ENCODE results near the gene LRRIQ3. TPM values are rescaled to one million over a fixed set of nuclear protein-coding genes. Genes with fewer than 3 reads are reported as not detected.

The LRRIQ3 gene
- total RNA-seq, 1 experiment from 2014 or later: 0.26 TPM

GRCh38 chr1:74003806-74004205, 194.2 kb downstream of the LRRIQ3 start:
- no peaks in the 10 kb centered on the region for H3K27me3 Mint-ChIP-seq (ENCODE audit: low read depth)
- Histone ChIP-seq H3K27ac (ENCODE audit: insufficient read length, low read depth, low read length) (no peak overlapping the region), H2BK20ac (ENCODE audit: low read depth, low read length, poor library complexity, severe bottlenecking) (no peak overlapping the region), H3K4me2 (ENCODE audit: insufficient read depth, insufficient read length, low read length) (no peak overlapping the region), H3K4me1 (ENCODE audit: insufficient read depth, low read length) (no peaks in the 10 kb centered on the region), H3K18ac (ENCODE audit: insufficient read length, low read depth, low read length) (no peak overlapping the region), H3K4ac (ENCODE audit: low read depth, low read length) (no peak overlapping the region), H2BK12ac (ENCODE audit: insufficient read length, low read depth, low read length) (no peak overlapping the region), H3K9me3 (ENCODE audit: control insufficient read depth, low read depth, low read length) (no peaks in the 10 kb centered on the region), H3K9ac (ENCODE audit: extremely low read depth, insufficient read length, low read length) (no peak overlapping the region), H3K56ac (ENCODE audit: insufficient read length, low read depth, low read length) (no peak overlapping the region), H4K20me1 (ENCODE audit: control insufficient read depth, insufficient read depth, insufficient read length) (no peaks in the 10 kb centered on the region), H3K79me2 (ENCODE audit: insufficient read depth, low read length) (no peaks in the 10 kb centered on the region), H3K79me1 (ENCODE audit: insufficient read depth, low read depth, low read length, poor library complexity, severe bottlenecking) (no peaks in the 10 kb centered on the region), H4K5ac (ENCODE audit: insufficient read length, low read depth, low read length) (no peak overlapping the region), H2AK5ac (ENCODE audit: insufficient read length, low read length) (no peak overlapping the region), H3K27me3 (ENCODE audit: insufficient read depth, low read length) (no peaks in the 10 kb centered on the region), H2BK5ac (ENCODE audit: insufficient read length, low read length) (no peak overlapping the region), H3K14ac (ENCODE audit: insufficient read depth, low read length) (no peak overlapping the region), H4K91ac (ENCODE audit: insufficient read length, low read depth, low read length) (no peak overlapping the region), H2AFZ (ENCODE audit: low read length) (no peak overlapping the region), H2BK15ac (ENCODE audit: low read depth, low read length) (no peak overlapping the region), H4K8ac (replicated peaks; ENCODE audit: insufficient read length, low read depth, low read length) (no peak overlapping the region), H3T11ph (ENCODE audit: low read length) (no peak overlapping the region), H2BK120ac (ENCODE audit: low read depth, low read length, poor library complexity, severe bottlenecking) (no peak overlapping the region), H3K23me2 (ENCODE audit: insufficient read length, low read depth, low read length, poor library complexity, severe bottlenecking) (no peaks in the 10 kb centered on the region), H3K23ac (ENCODE audit: insufficient read length, low read depth, low read length) (no peak overlapping the region)
- H3K27ac Mint-ChIP-seq: no peak overlapping the region
- H3K4me1 Mint-ChIP-seq: peaks cover 0 to 5% of the 10 kb centered on the region in 2 experiments; a peak in 3 of 4 replicates
- DNase-seq: no peak
- TF ChIP-seq CTCF (conservative IDR thresholded peaks at IDR 0.05): no peak
- H3K4me3 Mint-ChIP-seq: no peak overlapping the region
- H3K9me3 Mint-ChIP-seq: peaks cover 10 to 16% of the 10 kb centered on the region in 2 experiments
- peaks cover 2 to 14% (median 2%) of the 10 kb centered on the region in 3 experiments; a peak in 4 of 7 replicates for H3K36me3 Mint-ChIP-seq (ENCODE audit: insufficient read depth in 1 of 3, low read depth in 3 of 3)

Measured in H9 (cell line).